ENCODE data around the gene PARD3B.

PARD3B gene

GRCh38 chr2:205169012-205169411 is 623.7 kb downstream of the PARD3B start:
- TF ChIP-seq CTCF (IDR thresholded peaks at IDR 0.05) = no peak
- no peak overlapping the region for H3K27ac ChIP-seq
- DNase-seq (ENCODE audit: low spot score) = no peak
- H3K4me3 ChIP-seq = no peak overlapping the region

- TF ChIP-seq CTCF (IDR thresholded peaks at IDR 0.05) = no peak
- Histone ChIP-seq H3K27ac (no peak overlapping the region), H3K4me3 (no peak overlapping the region)
- DNase-seq (ENCODE audit: low spot score) = no peak
These were observed 624.2 kb downstream of the PARD3B start for GRCh38 chr2:205169464-205169863.

- no peak for DNase-seq (ENCODE audit: low spot score)
- no peak overlapping the region for H3K27ac ChIP-seq
- TF ChIP-seq CTCF (IDR thresholded peaks at IDR 0.05) = no peak
- no peak overlapping the region for H3K4me3 ChIP-seq
These were observed 625.1 kb downstream of the PARD3B start for GRCh38 chr2:205170399-205170798.

- no peak for TF ChIP-seq CTCF (IDR thresholded peaks at IDR 0.05)
- H3K4me3 ChIP-seq = no peak overlapping the region
- H3K27ac ChIP-seq = no peak overlapping the region
- no peak for DNase-seq (ENCODE audit: low spot score)
These were observed 626.1 kb downstream of the PARD3B start for GRCh38 chr2:205171261-205171940.

GRCh38 chr2:205175831-205176230 is 630.6 kb downstream of the PARD3B start:
- no peak for DNase-seq (ENCODE audit: low spot score)
- no peak for TF ChIP-seq CTCF (IDR thresholded peaks at IDR 0.05)
- H3K27ac ChIP-seq = no peak overlapping the region
- H3K4me3 ChIP-seq = no peak overlapping the region

- H3K27ac ChIP-seq = no peak overlapping the region
- no peak overlapping the region for H3K4me3 ChIP-seq
- no peak for TF ChIP-seq CTCF (IDR thresholded peaks at IDR 0.05)
- no peak for DNase-seq (ENCODE audit: low spot score)
These were observed 631.3 kb downstream of the PARD3B start for GRCh38 chr2:205176546-205176945.

GRCh38 chr2:205177546-205177945 is 632.3 kb downstream of the PARD3B start:
- no peak overlapping the region for H3K4me3 ChIP-seq
- TF ChIP-seq CTCF (IDR thresholded peaks at IDR 0.05) = no peak
- no peak for DNase-seq (ENCODE audit: low spot score)

More at GRCh38 chr2:205177546-205177945, 632.3 kb downstream of the PARD3B start:
- H3K27ac ChIP-seq = no peak overlapping the region
